ENCODE measurements around the gene GON4L. TPM values are rescaled to one million over a fixed set of nuclear protein-coding genes. Genes with fewer than 3 reads are reported as not detected.

Gene GON4L
- total and polyA plus RNA-seq, 2 of the 4 experiments (the other 2 are of a cell fraction): 21.2 to 30.3 TPM

DNA sequence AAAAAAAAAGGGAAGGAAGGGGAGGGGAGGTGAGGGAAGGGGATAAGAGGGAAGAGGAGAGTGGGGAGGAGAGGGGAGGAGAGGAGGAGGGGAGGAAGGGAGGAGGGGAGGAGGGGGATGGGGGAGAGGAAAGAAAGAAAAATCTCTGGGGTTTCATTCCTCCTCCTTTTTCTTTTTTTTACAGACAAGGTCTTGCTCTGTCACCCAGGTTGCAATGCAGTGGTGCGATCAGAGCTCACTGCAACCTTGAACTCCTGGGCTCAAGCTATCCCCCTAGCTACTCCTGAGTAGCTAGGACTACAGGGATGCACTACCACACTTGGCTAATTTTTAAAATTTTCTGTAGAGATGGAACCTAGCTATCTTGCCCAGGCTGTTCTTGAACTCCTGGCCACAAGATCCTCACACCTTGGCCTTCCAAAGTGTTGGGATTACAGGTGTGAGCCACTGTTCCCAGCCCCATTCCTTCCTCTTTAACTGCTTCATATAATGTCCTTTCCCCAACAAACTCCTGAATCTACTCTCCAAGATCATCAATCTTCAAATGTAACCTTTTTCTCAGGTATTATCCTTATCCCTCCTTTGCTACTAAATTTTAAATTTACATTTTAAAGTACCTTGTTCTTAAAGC, 23.2 kb downstream of the GON4L start:
- Histone ChIP-seq H3K56ac (ENCODE audit: extremely low read depth, insufficient read depth, low read length) (no peak overlapping the region), H3K4me3 (ENCODE audit: insufficient read depth, low read depth, low read length) (no peak overlapping the region), H2BK120ac (ENCODE audit: low read depth, low read length) (no peak overlapping the region), H3K9me3 (ENCODE audit: control insufficient read depth, insufficient read depth, low read length) (no peaks in the 10 kb centered on the region), H3K18ac (ENCODE audit: low read depth, low read length) (no peak overlapping the region), H2BK15ac (ENCODE audit: low read depth, low read length) (no peak overlapping the region), H3K27ac (ENCODE audit: insufficient read depth, low read length) (no peak overlapping the region), H2AK5ac (ENCODE audit: low read depth, low read length) (no peak overlapping the region), H3K4me2 (ENCODE audit: low read depth, low read length) (no peak overlapping the region), H3K4ac (ENCODE audit: low read depth, low read length) (no peak overlapping the region), H4K20me1 (ENCODE audit: insufficient read depth, low read length) (peaks cover 3% of the 10 kb centered on the region), H2AFZ (replicated peaks; ENCODE audit: low read length, poor library complexity) (no peak overlapping the region), H2BK5ac (ENCODE audit: low read depth, low read length, poor library complexity, severe bottlenecking) (peak overlapping the region; percentile 41), H4K8ac (ENCODE audit: low read depth in 2 of 2, low read length in 2 of 2) (no peak overlapping the region), H4K91ac (ENCODE audit: insufficient read depth, low read depth, low read length) (no peak overlapping the region), H3K9me1 (ENCODE audit: insufficient read depth, low read length) (peaks cover 11% of the 10 kb centered on the region; the same call in 1 of the 2 replicates), H3K36me3 (ENCODE audit: control insufficient read depth, insufficient read depth, low read length) (peaks cover 10% of the 10 kb centered on the region), H2BK20ac (ENCODE audit: low read depth, low read length) (no peak overlapping the region), H3K14ac (replicated peaks; ENCODE audit: low read depth, low read length) (no peak overlapping the region), H3K4me1 (ENCODE audit: control insufficient read depth, insufficient read depth, low read length) (peaks cover 3% of the 10 kb centered on the region; the same call in 1 of the 2 replicates), H3K23ac (ENCODE audit: low read depth, low read length) (no peak overlapping the region), H3K79me1 (ENCODE audit: low read depth in 1 of 2, low read length in 2 of 2) (peaks cover 21 to 67% of the 10 kb centered on the region in 2 experiments), H3K27me3 (ENCODE audit: control insufficient read depth, insufficient read depth, low read length) (no peaks in the 10 kb centered on the region), H2AK9ac (replicated peaks; ENCODE audit: low read depth, low read length, poor library complexity) (no peak overlapping the region), H3K9ac (ENCODE audit: low read depth, low read length) (no peak overlapping the region), H4K5ac (ENCODE audit: low read depth, low read length) (no peak overlapping the region)
- ATAC-seq (ENCODE audit: low read depth) (no peak), DNase-seq (no peak)
- dilution Hi-C loops (cut with HindIII; ENCODE audit: low sequenced_read_pairs, unreplicated experiment): no loop called here
- WGBS, 2 experiments (ENCODE audit: extremely low coverage in 2 of 2, insufficient read length in 1 of 2): no CpG with 5 or more reads among the region's 1 CpG
- no peak for TF ChIP-seq CTCF (conservative IDR thresholded peaks at IDR 0.05; ENCODE audit: low read depth, low read length)
- TF ChIP-seq MXI1 (IDR thresholded peaks at IDR 0.05; ENCODE audit: borderline replicate concordance, low read depth, low read length): no peak
- no peak for TF ChIP-seq FOS (IDR thresholded peaks at IDR 0.05; ENCODE audit: low read depth, low read length)
- no peak for TF ChIP-seq BHLHE40 (IDR thresholded peaks at IDR 0.05; ENCODE audit: low read depth, low read length)
- TF ChIP-seq MAFK (IDR thresholded peaks at IDR 0.05; ENCODE audit: low read depth, low read length): no peak
- TF ChIP-seq POLR2A (IDR thresholded peaks at IDR 0.05; ENCODE audit: low read depth, low read length): no peak
- TF ChIP-seq CEBPB (IDR thresholded peaks at IDR 0.05; ENCODE audit: low read depth, low read length): no peak
- TF ChIP-seq, protein P1, sequence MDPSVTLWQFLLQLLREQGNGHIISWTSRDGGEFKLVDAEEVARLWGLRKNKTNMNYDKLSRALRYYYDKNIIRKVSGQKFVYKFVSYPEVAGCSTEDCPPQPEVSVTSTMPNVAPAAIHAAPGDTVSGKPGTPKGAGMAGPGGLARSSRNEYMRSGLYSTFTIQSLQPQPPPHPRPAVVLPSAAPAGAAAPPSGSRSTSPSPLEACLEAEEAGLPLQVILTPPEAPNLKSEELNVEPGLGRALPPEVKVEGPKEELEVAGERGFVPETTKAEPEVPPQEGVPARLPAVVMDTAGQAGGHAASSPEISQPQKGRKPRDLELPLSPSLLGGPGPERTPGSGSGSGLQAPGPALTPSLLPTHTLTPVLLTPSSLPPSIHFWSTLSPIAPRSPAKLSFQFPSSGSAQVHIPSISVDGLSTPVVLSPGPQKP (IDR thresholded peaks at IDR 0.05; ENCODE audit: borderline replicate concordance, low read depth, low read length): no peak
- no peak for TF ChIP-seq CHD1 (IDR thresholded peaks at IDR 0.05; ENCODE audit: low read depth, low read length)
- no peak for TF ChIP-seq NFE2L2 (IDR thresholded peaks at IDR 0.05; ENCODE audit: low read depth, low read length)
- ChIA-PET POLR2A (ENCODE audit: unreplicated experiment) (no interaction called here), CTCF (no interaction called here)
- BruUV-seq (replicated peaks): no TSS peak
- intact Hi-C loops (cut with micrococcal nuclease): no loop called here
- in situ Hi-C loops (cut with MboI; ENCODE audit: low sequenced_read_pairs): no loop called here

Measured in IMR-90 (cell line).